ENCODE data around the gene DTNA. TPM values are rescaled to one million over a fixed set of nuclear protein-coding genes. Genes with fewer than 3 reads are reported as not detected.

The DTNA gene
- total RNA-seq, 1 experiment from 2014 or later, result 10.4 TPM

- Mint-ChIP-seq H3K4me1 (ENCODE audit: low read depth, unreplicated experiment) (no peaks in the 10 kb centered on the region), H3K27me3 (ENCODE audit: insufficient read depth, unreplicated experiment) (no peaks in the 10 kb centered on the region), H3K36me3 (ENCODE audit: insufficient read depth, unreplicated experiment) (no peaks in the 10 kb centered on the region), H3K27ac (ENCODE audit: unreplicated experiment) (no peak overlapping the region), H3K9me3 (ENCODE audit: unreplicated experiment) (no peaks in the 10 kb centered on the region), H3K4me3 (ENCODE audit: unreplicated experiment) (no peak overlapping the region)
- POLR2A ChIA-PET, result no interaction called here
- TF ChIP-seq, protein P1, sequence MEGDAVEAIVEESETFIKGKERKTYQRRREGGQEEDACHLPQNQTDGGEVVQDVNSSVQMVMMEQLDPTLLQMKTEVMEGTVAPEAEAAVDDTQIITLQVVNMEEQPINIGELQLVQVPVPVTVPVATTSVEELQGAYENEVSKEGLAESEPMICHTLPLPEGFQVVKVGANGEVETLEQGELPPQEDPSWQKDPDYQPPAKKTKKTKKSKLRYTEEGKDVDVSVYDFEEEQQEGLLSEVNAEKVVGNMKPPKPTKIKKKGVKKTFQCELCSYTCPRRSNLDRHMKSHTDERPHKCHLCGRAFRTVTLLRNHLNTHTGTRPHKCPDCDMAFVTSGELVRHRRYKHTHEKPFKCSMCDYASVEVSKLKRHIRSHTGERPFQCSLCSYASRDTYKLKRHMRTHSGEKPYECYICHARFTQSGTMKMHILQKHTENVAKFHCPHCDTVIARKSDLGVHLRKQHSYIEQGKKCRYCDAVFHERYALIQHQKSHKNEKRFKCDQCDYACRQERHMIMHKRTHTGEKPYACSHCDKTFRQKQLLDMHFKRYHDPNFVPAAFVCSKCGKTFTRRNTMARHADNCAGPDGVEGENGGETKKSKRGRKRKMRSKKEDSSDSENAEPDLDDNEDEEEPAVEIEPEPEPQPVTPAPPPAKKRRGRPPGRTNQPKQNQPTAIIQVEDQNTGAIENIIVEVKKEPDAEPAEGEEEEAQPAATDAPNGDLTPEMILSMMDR (IDR thresholded peaks at IDR 0.05; ENCODE audit: insufficient read depth in 1 of 2, low read depth in 1 of 2, low read length in 1 of 2, severe bottlenecking in 1 of 2, unreplicated experiment in 1 of 2), result no peak
- Histone ChIP-seq H3K9me3 (no peaks in the 10 kb centered on the region), H3K36me3 (ENCODE audit: control insufficient read depth, insufficient read depth, low read length) (no peaks in the 10 kb centered on the region), H3K27me3 (replicated peaks; ENCODE audit: control insufficient read depth, insufficient read depth, low read length) (no peaks in the 10 kb centered on the region), H3K4me3 (ENCODE audit: low read depth, low read length) (no peak overlapping the region), H3K4me1 (no peaks in the 10 kb centered on the region)
- DNase-seq, result no peak
- intact Hi-C loops (cut with micrococcal nuclease; ENCODE audit: unreplicated experiment), result loop anchor here (2.0 to 5.0 kb wide), 2 partner anchors 61 to 243 kb away; no protein-coding TSS in a partner anchor
- CTCF ChIA-PET, result interaction anchor here (2.5 kb wide), 1 partner anchor 128 kb away, joined by 28 read pairs; no protein-coding TSS in a partner anchor
- BruUV-seq (replicated peaks), result no TSS peak
These were observed 79.8 kb downstream of the DTNA start for GRCh38 chr18:34789768-34790344.

GRCh38 chr18:34794348-34794747, 84.2 kb downstream of the DTNA start:
- intact Hi-C loops (cut with micrococcal nuclease; ENCODE audit: unreplicated experiment), result no loop called here
- Histone ChIP-seq H3K36me3 (ENCODE audit: control insufficient read depth, insufficient read depth, low read length) (no peaks in the 10 kb centered on the region), H3K4me1 (no peaks in the 10 kb centered on the region), H3K4me3 (ENCODE audit: low read depth, low read length) (no peak overlapping the region), H3K9me3 (no peaks in the 10 kb centered on the region), H3K27me3 (replicated peaks; ENCODE audit: control insufficient read depth, insufficient read depth, low read length) (no peaks in the 10 kb centered on the region)
- DNase-seq, result no peak
- CTCF ChIA-PET, result no interaction called here
- Mint-ChIP-seq H3K9me3 (ENCODE audit: unreplicated experiment) (no peaks in the 10 kb centered on the region), H3K27me3 (ENCODE audit: insufficient read depth, unreplicated experiment) (no peaks in the 10 kb centered on the region), H3K36me3 (ENCODE audit: insufficient read depth, unreplicated experiment) (no peaks in the 10 kb centered on the region), H3K27ac (ENCODE audit: unreplicated experiment) (no peak overlapping the region), H3K4me1 (ENCODE audit: low read depth, unreplicated experiment) (no peaks in the 10 kb centered on the region), H3K4me3 (ENCODE audit: unreplicated experiment) (no peak overlapping the region)
- TF ChIP-seq, protein P1 (IDR thresholded peaks at IDR 0.05; ENCODE audit: insufficient read depth in 1 of 2, low read depth in 1 of 2, low read length in 1 of 2, severe bottlenecking in 1 of 2, unreplicated experiment in 1 of 2), result no peak
- BruUV-seq (replicated peaks), result no TSS peak
- POLR2A ChIA-PET, result no interaction called here

- no peak for DNase-seq
- CTCF ChIA-PET, result no interaction called here
- H3K27ac Mint-ChIP-seq (ENCODE audit: unreplicated experiment), result no peak overlapping the region
These were observed 85.1 kb downstream of the DTNA start for GRCh38 chr18:34795070-34795732.

More at GRCh38 chr18:34795070-34795732, 85.1 kb downstream of the DTNA start:
- H3K27me3 ChIP-seq (replicated peaks; ENCODE audit: control insufficient read depth, insufficient read depth, low read length), result no peaks in the 10 kb centered on the region
- POLR2A ChIA-PET, result no interaction called here
- no peaks in the 10 kb centered on the region for H3K27me3 Mint-ChIP-seq (ENCODE audit: insufficient read depth, unreplicated experiment)
- no peaks in the 10 kb centered on the region for H3K4me1 Mint-ChIP-seq (ENCODE audit: low read depth, unreplicated experiment)
- no peaks in the 10 kb centered on the region for H3K9me3 Mint-ChIP-seq (ENCODE audit: unreplicated experiment)
- H3K4me1 ChIP-seq, result no peaks in the 10 kb centered on the region
- no peak overlapping the region for H3K4me3 Mint-ChIP-seq (ENCODE audit: unreplicated experiment)
- H3K36me3 Mint-ChIP-seq (ENCODE audit: insufficient read depth, unreplicated experiment), result no peaks in the 10 kb centered on the region
- H3K4me3 ChIP-seq (ENCODE audit: low read depth, low read length), result no peak overlapping the region
- no peaks in the 10 kb centered on the region for H3K9me3 ChIP-seq
- no peaks in the 10 kb centered on the region for H3K36me3 ChIP-seq (ENCODE audit: control insufficient read depth, insufficient read depth, low read length)
- TF ChIP-seq, protein P1 (IDR thresholded peaks at IDR 0.05; ENCODE audit: insufficient read depth in 1 of 2, low read depth in 1 of 2, low read length in 1 of 2, severe bottlenecking in 1 of 2, unreplicated experiment in 1 of 2), result no peak
- no TSS peak for BruUV-seq (replicated peaks)
- intact Hi-C loops (cut with micrococcal nuclease; ENCODE audit: unreplicated experiment), result no loop called here
